K562 (cell line): ENCODE measurements around the gene CD274. TPM values are rescaled to one million over a fixed set of nuclear protein-coding genes. Genes with fewer than 3 reads are reported as not detected.

Source experiments
- RAD21 ChIP-seq, 2 experiments: fragments of 250-450 bp in 1 of 2; fragments of 450-650 bp in 1 of 2; sonication (Bioruptor Pico) in 1 of 2; formaldehyde crosslinking in 1 of 2; IDR thresholded peaks in 1 of 2; conservative IDR thresholded peaks in 1 of 2; 2 replicates each; pipeline versions ENCODE4 v1.4.0 to v1.8.0; 2020 to 2022; ENCODE audit warnings: mild to moderate bottlenecking in 2 of 2, moderate library complexity in 1 of 2
- REST ChIP-seq, 2 experiments: fragments of 450-650 bp; formaldehyde crosslinking in 1 of 2; IDR thresholded peaks; 2 replicates each; pipeline versions ENCODE4 v1.4.0 to v1.6.1; 2014 to 2020; ENCODE audit warnings: mild to moderate bottlenecking in 2 of 2, borderline replicate concordance in 1 of 2, low read depth in 1 of 2
- XRCC5 ChIP-seq: fragments of 200-400 bp; formaldehyde crosslinking; IDR thresholded peaks from 2 replicates; pipeline ENCODE4 v1.6.1; 2017; ENCODE audit warnings: low read depth, mild to moderate bottlenecking, low read length
- polyA plus RNA-seq, 8 experiments: library from polyadenylated mRNA; depleted of rRNA in 4 of 8; stranded (reverse) in 5 of 8; unstranded in 3 of 8; fragments of >200 nt; fragmentation: Nextera tagmentation in 2 of 8; fragmentation: Illumina TruSeq in 1 of 8; extraction: Ambion mirVana in 2 of 8; extraction: Trizol in 1 of 8; gene quantifications; 2 replicates each; pipeline versions ENCODE4 v1.2.1 to v1.2.3, GENCODE V29; 2011 to 2014; ENCODE audit warnings: inconsistent platforms in 1 of 8, missing spikeins in 1 of 8
- total RNA-seq, 7 experiments: library from RNA; depleted of rRNA in 6 of 7; stranded (reverse); fragments of >200 nt in 6 of 7; fragmentation: Illumina TruSeq in 2 of 7; extraction: Trizol in 2 of 7; gene quantifications; 2 replicates each; pipeline versions ENCODE4 v1.2.1 to v1.2.3, GENCODE V29; 2011 to 2021; ENCODE audit warnings: low replicate concordance in 1 of 7

The CD274 gene
- total and polyA plus RNA-seq, 9 of the 15 experiments (the other 6 are each of a cell fraction or from before 2014, with no cell fraction given), result 0.07 to 0.51 (median 0.30) TPM; not detected in 1

GRCh38 chr9:5425006-5425628 lies 25.2 kb upstream of the CD274 start (continued):
- TF ChIP-seq REST (IDR thresholded peaks at IDR 0.05; ENCODE audit: borderline replicate concordance) (peak; percentile 43; the same call in 1 of the 2 replicates), REST (CRISPR knock-in tag; IDR thresholded peaks at IDR 0.05; ENCODE audit: low read depth) (no peak), XRCC5 (no peak), RAD21 (CRISPR knock-in tag; conservative IDR thresholded peaks at IDR 0.05 in 1 of 2, IDR thresholded peaks at IDR 0.05 in 1 of 2) (peak; percentile 55 to 81)
